T47D (cell line): Measurements from ENCODE around the gene IDH1.
"Not testable (repeated sequence)": the region's sequence is repeated elsewhere in the genome, so short reads cannot be mapped to it uniquely, and the experiment has no call there.

Experiments used
- DNase-seq, 2 experiments: peaks; one replicate each; pipeline versions ENCODE4 v3.0.0 to v3.0.0-alpha.2; 2011 to 2012; ENCODE audit warnings: low read depth in 1 of 2, low spot score in 1 of 2
- JUND ChIP-seq: IDR thresholded peaks from 2 replicates; pipeline ENCODE4 v1.6.1; 2012; ENCODE audit warnings: low read depth
- in situ Hi-C: cut with HindIII; loops from 2 replicates; pipeline ENCODE4 v1.10.0; 2016; ENCODE audit warnings: low sequenced_read_pairs, low pct_unique_long_range_greater_than_20kb

IDH1 gene

GRCh38 chr2:208227581-208228232 is 27.2 kb downstream of the IDH1 start:
- no peak for TF ChIP-seq JUND
- in situ Hi-C loops: no loop called here
- no peak for DNase-seq

- no peak for DNase-seq
- in situ Hi-C loops: no loop called here
- TF ChIP-seq JUND: no peak
These were observed 30.1 kb downstream of the IDH1 start for GRCh38 chr2:208224802-208225201.

- DNase-seq: no peak
- in situ Hi-C loops: no loop called here
- no peak for TF ChIP-seq JUND
These were observed 32.5 kb downstream of the IDH1 start for GRCh38 chr2:208222351-208222750.

GRCh38 chr2:208221873-208222272 is 33.0 kb downstream of the IDH1 start:
- in situ Hi-C loops, DNase-seq: not testable (repeated sequence)

- no peak for DNase-seq
- in situ Hi-C loops: no loop called here
- TF ChIP-seq JUND: no peak
These were observed 44.0 kb downstream of the IDH1 start for GRCh38 chr2:208210688-208211451.

GRCh38 chr2:208208335-208209085 is 46.4 kb downstream of the IDH1 start:
- no peak for TF ChIP-seq JUND
- in situ Hi-C loops: no loop called here
- no peak for DNase-seq

GRCh38 chr2:208207769-208208168 is 47.1 kb downstream of the IDH1 start:
- in situ Hi-C loops: no loop called here

GRCh38 chr2:208204166-208204565 is 50.7 kb downstream of the IDH1 start:
- DNase-seq: no peak
- in situ Hi-C loops: no loop called here
- TF ChIP-seq JUND: no peak

More at GRCh38 chr2:208207769-208208168, 47.1 kb downstream of the IDH1 start:
- no peak for DNase-seq
- no peak for TF ChIP-seq JUND

- DNase-seq: no peak
- TF ChIP-seq JUND: no peak
- in situ Hi-C loops: no loop called here
These were observed 59.3 kb downstream of the IDH1 start for GRCh38 chr2:208195531-208195930.

GRCh38 chr2:208192611-208193236 is 62.1 kb downstream of the IDH1 start:
- TF ChIP-seq JUND: no peak
- in situ Hi-C loops: no loop called here
- DNase-seq: no peak

- in situ Hi-C loops: no loop called here
- TF ChIP-seq JUND: no peak
- DNase-seq: no peak
These were observed 64.9 kb downstream of the IDH1 start, which contains the start of gene C2orf80 for GRCh38 chr2:208189810-208190503. TSS of gene C2orf80 (minus strand) at chr2:208190030. CDS start at chr2:208186986, 3,044 bp downstream.
